Left cardiac atrium (tissue), 4 donors: ENCODE data around the gene MXD3. TPM values are rescaled to one million over a fixed set of nuclear protein-coding genes. Genes with fewer than 3 reads are reported as not detected.
A peak's percentile ranks its signal among the peaks of the same experiment; 100 is the strongest.
"Not testable (repeated sequence)": the region's sequence is repeated elsewhere in the genome, so short reads cannot be mapped to it uniquely, and the experiment has no call there.

Experiments
- ATAC-seq, 2 donors: fragments of 200-7000 bp; cut with Tn5 transposase; one replicate each; pipeline ENCODE4 v1.9.1; 2020; ENCODE audit warnings: mild to moderate bottlenecking in 2 of 2, moderate library complexity in 2 of 2
- DNase-seq: peaks from one replicate; pipeline ENCODE4 v3.0.0-alpha.2; 2020
- intact Hi-C, 2 donors: fragments of 100-400 bp; cut with DNase I; formaldehyde crosslinking; loops; one replicate each; pipeline versions ENCODE4 v1.14.1 to v1.15.1; 2022 to 2023
- long read RNA-seq: library from polyadenylated mRNA; unstranded; transcript quantifications from one replicate; pipeline ENCODE4 v2.0.0, GENCODE V29; 2021
- total RNA-seq, 2 donors: library from RNA; stranded (reverse); fragmentation: NEBNext Ultra II Directional; extraction: Animal tissue kit (Norgen Biotek cat#: 25700); gene quantifications; one replicate each; pipeline ENCODE4 v1.2.1, GENCODE V29; 2021
- donor health status: DM: no; HTN: yes; CAD: no.
- donor health status: DM: no; HTN: yes; CAD: no; lungs with severe emphysema.
- donor health status: DM: yes; HTN: yes; CAD: no.
- donor health status: Dilated cardiomyopathy.

The MXD3 gene, protein sequence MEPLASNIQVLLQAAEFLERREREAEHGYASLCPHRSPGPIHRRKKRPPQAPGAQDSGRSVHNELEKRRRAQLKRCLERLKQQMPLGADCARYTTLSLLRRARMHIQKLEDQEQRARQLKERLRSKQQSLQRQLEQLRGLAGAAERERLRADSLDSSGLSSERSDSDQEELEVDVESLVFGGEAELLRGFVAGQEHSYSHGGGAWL
- total RNA-seq: 1 to 10 TPM; 2.8 to 3.4 TPM
- long read RNA-seq: 0 reads

DNA sequence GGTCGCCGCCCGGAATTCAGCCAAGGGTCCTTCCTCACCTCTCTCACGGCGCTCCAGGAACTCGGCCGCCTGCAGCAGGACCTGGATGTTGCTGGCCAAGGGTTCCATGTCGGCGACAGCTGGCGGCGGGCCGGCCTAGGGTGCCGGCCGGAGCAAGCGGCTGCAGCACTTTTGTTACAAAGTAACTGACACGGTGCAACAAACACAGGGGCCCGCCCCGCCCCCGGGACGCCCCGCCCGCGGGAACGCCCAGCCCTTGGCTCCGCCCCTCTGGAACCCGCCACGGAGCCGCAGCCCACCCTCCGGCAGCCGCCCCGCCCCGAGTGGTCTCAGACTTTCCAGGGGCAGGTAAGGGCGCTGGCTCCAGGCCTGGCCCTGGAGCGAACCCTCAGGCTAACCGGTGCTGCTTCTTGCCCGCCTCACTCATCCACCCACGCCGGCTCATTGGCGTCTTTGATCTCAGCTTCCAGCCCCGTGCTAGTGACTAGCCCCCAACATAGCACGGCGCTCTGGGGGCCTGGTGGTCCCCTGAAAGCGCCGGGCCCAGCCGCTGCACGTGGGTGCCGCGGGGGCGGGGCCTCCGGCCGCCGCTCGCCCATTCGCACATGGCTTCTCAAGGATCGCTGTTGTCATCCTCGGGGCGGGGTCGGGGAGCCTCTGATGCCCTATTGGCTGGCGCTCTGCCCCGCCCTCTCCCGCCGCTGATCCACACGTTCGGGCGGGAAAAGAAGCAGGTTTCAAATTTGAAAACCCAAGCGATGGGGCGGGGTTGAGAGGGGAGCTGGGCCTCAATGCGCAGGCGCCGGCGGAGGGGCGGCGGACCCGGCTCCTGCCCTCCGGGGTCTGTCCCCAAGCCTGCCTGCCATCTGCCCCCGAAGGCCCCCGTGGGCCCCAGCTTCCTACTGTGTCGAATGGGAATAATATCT, at the start of gene MXD3:
Gene MXD3, minus strand, starts transcription at position 176 of the 926 bp plus-strand sequence. Its CDS starts 68 bp downstream, at position 108.
- ATAC-seq (peak; percentile 92 to 97), DNase-seq (peak; percentile 99)
- intact Hi-C loops: loop anchor here in 1 of 2 donors (10.0 kb wide), 1 partner anchor 53 kb away; no protein-coding TSS in a partner anchor

DNA sequence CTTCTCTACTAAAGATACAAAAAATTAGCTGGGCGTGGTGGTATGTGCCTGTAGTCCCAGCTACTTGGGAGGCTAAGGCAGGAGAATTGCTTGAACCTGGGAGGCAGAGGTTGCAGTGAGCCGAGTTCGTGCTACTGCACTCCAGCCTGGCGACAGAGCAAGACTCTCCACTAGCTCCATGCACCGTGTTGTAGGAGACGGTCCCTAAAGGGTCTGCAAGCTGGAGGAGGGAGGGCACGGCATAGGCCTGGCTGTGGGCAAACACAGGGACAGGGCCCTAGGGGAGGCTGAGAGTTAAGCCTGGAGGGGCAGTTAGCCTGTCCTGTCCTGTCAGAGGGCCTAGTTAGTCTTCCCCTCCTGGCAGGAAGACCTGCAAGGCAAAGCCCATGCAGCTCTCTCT, 49.0 kb upstream of the MXD3 start:
- ATAC-seq, DNase-seq: not testable (repeated sequence)
- intact Hi-C loops: loop anchor here in 1 of 2 donors (10.0 kb wide), 1 partner anchor 46 kb away; the partner anchor contains the start of gene MXD3

DNA sequence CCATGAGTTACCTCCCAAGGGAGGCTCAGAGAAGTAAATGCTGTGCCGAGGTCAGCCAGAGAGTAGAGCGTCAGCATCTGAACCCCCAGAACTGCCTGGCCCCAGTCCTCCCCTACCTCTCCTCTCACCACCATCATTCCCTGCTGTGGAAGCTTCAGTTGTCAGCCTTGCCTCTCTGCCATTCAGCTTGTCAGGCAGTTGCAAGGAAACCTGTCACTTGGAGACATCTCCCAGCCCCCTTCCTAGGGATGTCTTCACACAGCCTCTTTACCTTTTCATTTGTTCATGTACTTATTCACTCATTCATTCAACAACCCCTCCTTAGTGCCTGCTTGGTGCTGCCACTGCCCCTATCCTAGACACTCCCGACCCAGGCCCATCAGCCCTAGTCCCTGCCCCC, 48.2 kb upstream of the MXD3 start:
- DNase-seq (no peak), ATAC-seq (no peak)
- intact Hi-C loops: loop anchor here in 1 of 2 donors (10.0 kb wide), 1 partner anchor 45 kb away; the partner anchor contains the start of gene MXD3

DNA sequence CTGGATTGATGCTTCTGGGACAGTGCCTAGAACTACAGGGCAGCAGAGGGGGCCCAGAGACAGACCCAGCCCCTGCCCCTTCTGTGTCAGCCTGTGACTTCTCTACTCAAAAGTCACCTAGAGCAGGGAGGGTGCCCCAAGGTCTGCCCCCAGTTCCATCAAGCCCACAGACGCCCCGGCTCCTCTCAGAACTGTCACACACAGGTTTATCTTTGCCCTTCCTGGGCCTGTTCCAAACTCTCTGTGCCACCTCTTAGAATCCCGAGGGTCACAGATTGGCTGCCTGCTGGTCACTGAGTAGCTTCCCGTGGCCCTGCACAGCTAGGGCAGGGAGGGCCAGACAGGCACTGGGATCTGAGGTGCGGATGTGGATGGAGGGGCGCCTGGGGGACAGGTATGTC, 47.8 kb upstream of the MXD3 start:
- intact Hi-C loops: no loop called here
- DNase-seq (no peak), ATAC-seq (no peak)

DNA sequence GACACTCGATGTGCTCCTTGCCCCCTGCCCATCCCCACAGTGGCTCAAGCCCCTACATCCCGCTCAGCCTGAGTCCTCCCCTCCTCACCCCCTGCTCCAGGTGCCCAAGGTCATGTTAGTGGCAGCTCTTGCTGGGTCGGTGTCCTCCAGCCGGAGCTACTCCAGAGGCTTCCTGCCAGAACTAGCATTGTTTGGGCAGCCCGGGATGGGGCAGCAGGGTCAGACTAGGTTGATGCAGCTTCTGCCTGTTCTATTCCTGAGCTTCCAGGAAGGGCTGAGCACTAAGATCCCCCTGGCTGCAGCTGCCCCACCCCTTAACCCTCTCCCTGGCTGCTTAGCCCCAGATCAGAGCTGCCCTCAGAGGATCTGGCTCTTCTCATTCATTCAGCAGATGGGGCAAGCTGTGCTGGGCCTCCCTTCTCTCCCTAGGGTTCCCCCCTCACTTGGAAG, 46.7 kb upstream of the MXD3 start:
- intact Hi-C loops: no loop called here
- ATAC-seq (no peak), DNase-seq (no peak)

DNA sequence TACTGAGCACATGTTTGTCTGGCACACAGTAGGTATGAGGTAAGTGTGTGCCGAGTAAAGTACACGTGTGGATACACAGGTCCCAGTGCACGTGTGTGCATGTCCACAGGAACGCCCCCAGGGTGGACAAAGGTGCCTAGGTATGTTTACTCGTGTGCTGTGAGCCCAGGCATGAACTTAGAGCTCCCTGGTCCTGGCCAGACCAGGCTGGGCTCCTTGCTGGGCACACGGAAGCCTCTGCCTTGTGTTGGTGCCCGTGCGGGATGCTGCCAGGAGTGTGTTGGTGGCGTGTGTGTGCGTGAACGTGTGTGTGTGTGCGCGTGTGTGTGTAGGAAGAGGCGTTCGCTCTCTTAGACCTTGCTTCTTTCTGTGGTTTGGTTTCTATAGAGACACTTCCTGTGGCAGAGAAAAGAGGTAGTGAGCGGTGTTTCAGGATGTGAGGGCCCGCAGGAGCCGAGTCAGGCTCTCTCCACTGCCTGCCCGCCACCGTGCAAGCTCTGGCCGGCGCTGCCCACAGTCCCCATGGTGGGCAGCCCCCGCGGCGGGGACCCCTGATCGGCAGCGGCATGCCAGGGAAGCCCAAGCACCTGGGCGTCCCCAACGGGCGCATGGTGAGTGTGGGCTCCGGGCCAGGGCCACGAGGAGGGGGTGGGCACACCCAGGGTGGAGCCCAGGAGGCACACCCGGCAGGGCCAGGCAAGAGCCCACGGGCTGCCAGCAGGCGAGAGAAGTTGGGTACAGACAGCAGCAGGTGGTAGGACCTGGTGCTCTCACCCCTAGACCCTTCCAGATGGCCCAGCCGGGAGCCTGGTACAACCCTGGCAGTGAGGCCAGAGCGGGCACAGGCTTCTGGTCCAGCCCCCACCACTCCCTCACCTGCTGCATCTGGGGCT, 46.0 kb upstream of the MXD3 start, which contains the start of gene RGS14:
Gene RGS14, plus strand, starts transcription at position 466 of the 893 bp plus-strand sequence. Its CDS starts 101 bp downstream, at position 567.
- intact Hi-C loops: no loop called here
- DNase-seq: no peak
- peak; percentile 54 to 80 for ATAC-seq

DNA sequence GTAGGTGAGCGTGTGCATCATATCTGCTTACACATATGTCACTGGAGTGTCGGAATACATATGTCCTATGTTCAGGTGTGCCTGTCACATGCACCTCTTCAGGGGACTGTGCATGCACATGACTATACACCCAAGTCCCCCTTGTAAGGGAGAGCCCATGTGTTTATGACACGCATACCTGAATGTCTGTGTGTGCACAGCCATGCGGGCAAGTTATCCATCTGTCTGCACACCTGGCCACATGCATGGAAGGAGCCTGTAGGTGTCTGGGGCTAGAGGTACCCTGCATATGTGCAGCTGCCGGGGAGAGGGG, 45.4 kb upstream of the MXD3 start:
- no peak for DNase-seq
- ATAC-seq: no peak
- intact Hi-C loops: no loop called here

DNA sequence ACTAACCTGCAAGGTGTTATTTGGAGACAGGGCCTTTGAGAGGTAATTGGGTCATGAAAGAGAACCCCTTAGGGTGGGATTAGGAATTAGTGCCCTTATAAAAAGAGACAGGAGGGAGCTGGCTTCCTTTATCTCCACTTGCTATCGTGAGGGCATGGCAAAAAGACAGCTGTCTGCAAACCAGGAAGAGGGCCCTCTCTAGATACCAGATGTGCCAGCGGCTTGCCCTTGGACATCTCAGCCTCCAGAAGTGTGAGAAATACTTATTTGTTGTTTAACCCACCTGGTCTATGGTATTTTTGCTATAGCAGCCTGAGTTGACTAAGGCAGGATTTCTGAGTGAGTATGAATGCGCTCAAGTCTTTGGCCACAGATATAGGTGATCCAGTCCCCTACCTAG, 45.0 kb upstream of the MXD3 start:
- DNase-seq (no peak), ATAC-seq (no peak)
- intact Hi-C loops: no loop called here

DNA sequence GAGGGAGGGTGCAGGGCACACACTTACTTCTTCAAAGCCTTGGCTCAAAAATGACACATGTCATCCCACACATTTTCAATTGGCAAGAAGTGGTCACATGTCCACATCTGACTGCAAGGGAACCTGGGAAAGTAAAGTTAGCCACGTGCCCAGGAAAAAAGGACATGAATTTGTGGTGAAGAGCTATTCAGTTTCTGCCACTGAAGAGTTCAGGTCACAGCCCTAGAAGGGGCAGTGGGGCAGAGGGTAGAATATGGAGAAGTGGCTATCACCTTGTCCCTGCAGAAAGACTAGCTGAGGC, 44.1 kb upstream of the MXD3 start:
- DNase-seq (no peak), ATAC-seq (no peak)
- intact Hi-C loops: no loop called here

DNA sequence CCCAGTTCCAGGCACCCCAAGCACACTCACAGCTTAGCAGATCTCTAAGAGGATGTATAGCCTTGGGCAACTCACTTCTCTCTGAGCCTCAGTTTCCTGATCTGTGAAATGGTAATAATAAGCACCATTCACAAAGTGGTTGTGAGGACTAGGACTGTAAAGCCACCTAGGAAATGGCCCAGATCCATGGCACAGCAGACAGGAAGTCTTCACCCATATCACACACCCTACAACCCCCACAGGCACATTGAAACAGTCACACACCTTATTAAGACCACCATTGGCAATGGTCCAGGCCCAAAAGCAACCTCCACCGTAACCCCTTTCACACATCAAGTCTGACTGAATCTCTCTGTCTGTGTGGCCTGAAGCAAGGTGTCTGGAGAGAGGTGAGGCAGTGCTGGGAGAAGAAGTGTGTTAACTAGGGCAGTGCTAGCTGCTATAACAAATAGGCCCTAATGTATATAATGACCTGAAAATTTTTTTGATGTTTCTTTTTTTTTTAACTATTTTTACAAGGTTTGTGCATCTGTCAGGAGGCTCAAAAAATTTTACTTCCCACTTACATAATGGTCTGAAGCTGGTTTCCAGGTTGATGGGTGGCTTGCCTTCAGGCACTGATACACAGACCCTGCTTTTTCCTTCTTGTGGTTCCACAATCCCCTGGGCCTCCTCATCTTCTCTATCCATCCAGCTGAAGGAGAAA, 43.6 kb upstream of the MXD3 start:
- ATAC-seq: no peak
- intact Hi-C loops: no loop called here
- DNase-seq: no peak

DNA sequence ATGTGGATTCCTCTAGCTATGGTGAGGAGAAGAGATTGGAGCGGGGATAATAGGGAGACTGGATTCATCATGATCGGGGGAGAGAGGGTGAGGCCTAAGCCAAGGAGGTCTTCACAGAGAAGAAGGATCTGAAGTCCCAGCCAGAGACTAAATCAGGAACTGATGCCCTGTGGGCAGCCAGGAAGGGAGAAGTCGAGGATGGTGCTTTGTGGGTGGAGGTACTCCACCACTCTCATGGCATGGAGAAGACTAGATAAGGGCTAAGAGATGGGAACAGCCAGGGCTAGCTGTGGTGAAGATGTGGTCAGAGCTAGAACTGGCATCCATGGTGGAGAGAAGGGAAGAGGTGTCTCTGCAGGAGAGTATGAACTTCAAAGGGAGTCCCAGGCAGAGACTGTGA, 43.0 kb upstream of the MXD3 start:
- intact Hi-C loops: no loop called here
- DNase-seq (no peak), ATAC-seq (no peak)

DNA sequence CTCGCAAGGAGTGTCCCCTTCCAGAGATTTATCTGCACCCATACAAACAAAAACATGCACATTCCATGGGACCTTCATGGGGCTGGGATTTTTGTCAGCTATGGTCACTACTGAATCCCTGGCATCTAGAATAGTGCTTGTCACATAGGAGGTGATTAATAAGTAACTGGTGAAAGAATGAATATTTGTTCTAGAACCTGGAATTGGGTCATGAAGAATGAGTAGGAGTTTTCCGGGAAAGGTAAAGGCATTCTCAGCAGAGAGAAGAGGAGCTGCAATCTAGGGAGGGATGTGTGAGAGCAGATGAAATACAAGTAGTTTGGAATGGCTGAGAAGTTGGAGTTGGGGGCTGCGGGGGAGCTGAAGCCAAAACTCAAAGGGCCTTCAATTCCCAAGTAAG, 42.6 kb upstream of the MXD3 start:
- intact Hi-C loops: no loop called here
- DNase-seq (no peak), ATAC-seq (no peak)

DNA sequence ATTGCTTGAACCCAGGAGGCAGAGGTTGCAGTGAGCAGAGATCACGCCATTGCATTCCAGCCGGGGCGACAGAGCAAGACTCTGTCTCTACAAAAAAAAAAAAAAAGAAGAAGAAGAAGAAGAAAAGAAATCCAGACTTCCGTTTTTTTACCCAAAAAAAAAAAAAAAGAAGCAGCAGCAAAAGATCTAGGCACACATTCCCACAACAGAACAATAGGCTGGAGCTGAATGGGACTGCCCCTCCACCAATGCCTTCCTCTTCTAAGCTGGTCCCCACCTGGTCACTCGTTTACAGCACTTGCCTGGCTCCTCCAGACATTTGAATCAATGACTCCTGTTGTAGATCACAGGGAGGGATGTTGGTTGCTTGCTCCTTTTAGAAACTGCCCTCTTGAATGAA, 41.4 kb upstream of the MXD3 start:
- ATAC-seq (no peak), DNase-seq (no peak)
- intact Hi-C loops: no loop called here

DNA sequence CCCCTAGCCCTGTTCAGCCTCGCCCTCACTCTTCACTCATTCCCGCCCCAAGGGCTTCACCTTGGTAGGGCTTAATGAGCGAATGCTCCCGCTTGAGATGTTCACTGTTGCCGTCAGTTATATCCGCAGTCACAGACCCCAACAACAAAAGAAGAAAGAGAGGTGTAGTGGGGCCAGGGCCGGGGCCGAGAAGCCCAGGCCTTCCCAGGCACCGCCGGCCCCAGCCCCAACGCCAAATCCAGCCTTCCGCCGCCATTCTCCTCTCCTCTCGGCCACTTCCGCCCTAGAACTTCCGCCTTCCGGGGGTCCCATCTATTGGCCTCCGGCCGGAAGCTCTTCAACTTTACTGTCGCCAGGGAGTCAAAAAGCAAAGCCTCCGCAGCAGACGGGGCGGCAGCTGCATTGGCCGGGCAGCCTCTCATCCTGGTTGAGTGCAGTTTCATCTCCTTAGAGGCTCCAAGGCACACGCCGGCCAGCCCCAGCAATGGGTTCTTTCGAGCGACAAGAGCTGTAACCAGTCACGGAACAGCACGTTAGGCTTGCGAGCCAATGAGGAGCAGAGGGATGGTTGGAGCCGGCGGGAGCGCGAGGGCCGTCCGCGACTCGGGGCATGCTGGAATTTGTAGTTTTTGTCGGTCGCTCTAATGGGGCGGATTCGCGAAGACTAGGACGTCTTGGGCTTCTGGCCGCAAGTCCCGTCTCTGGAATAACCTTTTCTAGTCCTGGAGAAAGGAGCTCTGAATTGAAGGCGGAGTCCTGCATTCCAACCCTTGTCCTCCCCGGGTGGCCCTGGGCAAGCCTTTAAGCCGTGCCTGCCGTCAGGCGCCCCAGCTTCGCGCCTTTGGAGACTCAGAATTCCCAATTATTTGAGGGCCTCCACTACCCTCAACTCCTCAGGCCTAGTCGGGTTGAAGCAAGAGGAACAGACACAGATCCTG, 40.0 kb upstream of the MXD3 start, which contains the start of gene LMAN2:
Gene LMAN2, minus strand, starts transcription at position 277 of the 938 bp plus-strand sequence. Its CDS starts 21 bp downstream, at position 256.
- peak; percentile 99 for ATAC-seq
- intact Hi-C loops: no loop called here
- DNase-seq: peak; percentile 95

DNA sequence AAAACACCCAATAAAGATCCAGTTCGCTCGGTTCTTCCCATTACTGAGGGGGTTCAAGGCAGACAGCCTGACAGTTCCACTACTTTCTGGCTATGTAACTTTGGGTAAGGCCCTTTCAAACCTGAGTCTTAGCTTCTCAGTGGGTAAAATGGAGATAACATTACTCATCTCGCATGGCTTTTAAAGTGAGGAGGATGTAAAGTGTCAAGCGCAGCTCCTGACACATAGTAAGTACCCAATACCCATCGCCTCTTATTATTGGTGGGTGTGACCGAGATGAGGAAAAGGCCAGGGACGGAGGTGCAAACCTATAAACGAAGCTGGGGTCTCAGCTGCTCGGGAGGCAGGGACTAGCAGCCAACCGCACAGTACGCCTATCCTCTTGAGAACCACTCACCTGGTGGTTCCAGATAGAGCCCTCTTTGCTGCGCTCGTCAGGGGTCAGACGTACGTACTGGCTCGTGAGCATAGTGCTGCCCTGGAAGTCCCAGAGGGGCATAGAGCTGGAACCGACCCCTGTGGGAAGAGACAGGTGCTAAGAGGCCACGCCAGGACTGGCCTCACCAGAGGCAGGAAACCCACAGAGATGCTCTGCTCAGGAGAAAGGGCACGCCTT, 39.2 kb upstream of the MXD3 start:
- ATAC-seq (peak in 1 of 2 donors; percentile 4), DNase-seq (no peak)
- intact Hi-C loops: no loop called here

DNA sequence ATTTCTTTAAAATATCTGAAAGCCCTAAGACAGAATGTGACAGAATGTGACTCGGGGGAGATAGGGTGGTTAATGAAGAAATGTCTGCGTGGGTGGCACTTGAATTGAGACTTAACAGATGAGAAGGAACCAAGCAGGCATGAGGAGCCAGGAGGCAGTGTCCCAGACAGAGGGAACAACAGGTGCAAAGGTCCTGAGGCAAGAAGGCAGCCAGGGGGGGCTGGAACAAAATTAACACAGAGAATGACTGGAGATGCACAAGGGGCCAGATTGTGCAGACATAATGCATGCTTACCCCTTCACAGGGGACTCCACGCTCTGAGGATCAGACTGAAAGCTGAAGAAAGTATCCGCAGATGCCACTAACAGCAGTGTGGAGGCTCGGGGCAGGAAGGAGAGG, 38.1 kb upstream of the MXD3 start:
- ATAC-seq (no peak), DNase-seq (no peak)
- intact Hi-C loops: no loop called here

DNA sequence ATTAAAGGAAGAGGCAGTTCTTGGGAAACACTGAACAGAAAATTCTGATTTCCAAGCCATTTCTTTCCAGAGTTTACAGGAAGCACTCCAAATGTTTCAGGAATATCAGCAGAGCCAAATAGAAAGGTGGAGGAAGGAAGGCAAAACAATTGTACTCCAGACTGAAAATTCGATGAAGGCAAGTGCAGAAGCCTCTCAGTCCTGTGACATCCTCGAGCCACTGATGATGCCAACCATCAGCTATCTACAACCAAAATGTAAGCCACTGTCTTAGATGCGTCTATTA, 37.6 kb upstream of the MXD3 start:
- ATAC-seq (no peak), DNase-seq (no peak)
- intact Hi-C loops: no loop called here

DNA sequence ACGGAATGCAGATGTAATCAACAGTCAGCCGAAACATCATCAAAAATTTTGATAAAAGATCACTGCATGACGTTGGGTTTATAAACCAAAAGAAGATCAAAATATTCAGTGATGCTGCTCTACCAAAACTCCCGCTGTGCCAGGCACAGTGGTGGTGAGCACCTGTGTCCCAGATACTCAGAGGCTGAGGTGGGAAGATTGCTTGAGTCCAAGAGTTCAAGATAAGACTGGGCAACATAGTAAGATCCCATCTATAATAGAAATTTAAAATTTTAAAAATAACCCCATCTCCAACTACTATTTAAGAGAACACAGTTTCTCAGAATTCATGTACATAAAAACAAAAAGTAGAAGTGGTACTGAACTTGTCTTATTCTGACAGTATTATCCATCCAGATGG, 36.0 kb upstream of the MXD3 start:
- DNase-seq (no peak), ATAC-seq (no peak)
- intact Hi-C loops: no loop called here
